ENCODE results near the gene SLC25A19. TPM values are rescaled to one million over a fixed set of nuclear protein-coding genes. Genes with fewer than 3 reads are reported as not detected.
"Not testable (repeated sequence)": the region's sequence is repeated elsewhere in the genome, so short reads cannot be mapped to it uniquely, and the experiment has no call there.

SLC25A19 gene
- total and polyA plus RNA-seq, 2 experiments from 2014 or later, result 12.2 to 13.2 TPM

GRCh38 chr17:75301502-75302206 is 12.4 kb upstream of the SLC25A19 start:
- Histone ChIP-seq H3K36me3 (no peaks in the 10 kb centered on the region), H3K4me1 (ENCODE audit: low read depth) (no peaks in the 10 kb centered on the region), H3K27ac (no peak overlapping the region), H3K4me3 (no peak overlapping the region), H3K9me3 (ENCODE audit: low read depth) (no peaks in the 10 kb centered on the region), H3K27me3 (no peaks in the 10 kb centered on the region)
- no peak for TF ChIP-seq CTCF (IDR thresholded peaks at IDR 0.05; ENCODE audit: low read depth, low read length)
- no peak for DNase-seq (ENCODE audit: low read depth in 1 of 2, low spot score in 1 of 2)

GRCh38 chr17:75301049-75301448 is 11.8 kb upstream of the SLC25A19 start:
- no peak for DNase-seq (ENCODE audit: low read depth in 1 of 2, low spot score in 1 of 2)
- Histone ChIP-seq H3K4me3 (no peak overlapping the region), H3K36me3 (no peaks in the 10 kb centered on the region), H3K9me3 (ENCODE audit: low read depth) (no peaks in the 10 kb centered on the region), H3K27me3 (no peaks in the 10 kb centered on the region), H3K27ac (no peak overlapping the region), H3K4me1 (ENCODE audit: low read depth) (no peaks in the 10 kb centered on the region)
- no peak for TF ChIP-seq CTCF (IDR thresholded peaks at IDR 0.05; ENCODE audit: low read depth, low read length)

GRCh38 chr17:75300280-75300679 is 11.0 kb upstream of the SLC25A19 start:
- Histone ChIP-seq H3K9me3 (ENCODE audit: low read depth) (no peaks in the 10 kb centered on the region), H3K27me3 (no peaks in the 10 kb centered on the region), H3K4me1 (ENCODE audit: low read depth) (peaks cover 3% of the 10 kb centered on the region), H3K36me3 (no peaks in the 10 kb centered on the region), H3K27ac (no peak overlapping the region), H3K4me3 (no peak overlapping the region)
- no peak for DNase-seq (ENCODE audit: low read depth in 1 of 2, low spot score in 1 of 2)
- no peak for TF ChIP-seq CTCF (IDR thresholded peaks at IDR 0.05; ENCODE audit: low read depth, low read length)

GRCh38 chr17:75295201-75296158 is 6.2 kb upstream of the SLC25A19 start:
- Histone ChIP-seq H3K27ac (peak overlapping the region; percentile 38), H3K27me3 (no peaks in the 10 kb centered on the region), H3K9me3 (ENCODE audit: low read depth) (no peaks in the 10 kb centered on the region), H3K4me3 (no peak overlapping the region), H3K36me3 (no peaks in the 10 kb centered on the region), H3K4me1 (ENCODE audit: low read depth) (peaks cover 5% of the 10 kb centered on the region)
- no peak for TF ChIP-seq CTCF (IDR thresholded peaks at IDR 0.05; ENCODE audit: low read depth, low read length)
- DNase-seq (ENCODE audit: low read depth in 1 of 2, low spot score in 1 of 2), result no peak

GRCh38 chr17:75292810-75293448 is 3.7 kb upstream of the SLC25A19 start:
- not testable (repeated sequence) for H3K4me3 ChIP-seq; H3K9me3 ChIP-seq (ENCODE audit: low read depth); H3K36me3 ChIP-seq; H3K27me3 ChIP-seq; H3K27ac ChIP-seq; DNase-seq (ENCODE audit: low read depth in 1 of 2, low spot score in 1 of 2); H3K4me1 ChIP-seq (ENCODE audit: low read depth)

Measured in cardiac muscle cell (in vitro differentiated cells and primary cell).